ENCODE results near the gene CCDC195.

DNA sequence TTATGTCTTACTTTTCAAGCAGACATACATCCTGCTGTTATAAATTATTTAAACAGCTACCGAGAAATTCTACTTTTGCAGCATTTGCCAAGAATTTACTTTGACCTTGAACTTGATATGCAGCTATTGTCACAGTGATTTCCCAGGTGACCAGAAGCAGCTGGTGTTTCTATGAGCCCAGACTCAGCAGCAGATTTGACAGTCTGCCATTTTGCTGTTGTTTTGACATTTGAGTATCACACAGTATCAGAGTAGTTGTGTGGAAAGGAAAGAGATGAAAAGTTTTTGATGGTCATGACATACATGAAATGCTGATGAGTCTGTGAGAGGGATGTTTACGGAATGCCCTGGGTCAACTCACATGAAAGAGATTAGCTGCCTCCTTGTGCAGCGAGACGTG, 6.6 kb upstream of the CCDC195 start:
- TF ChIP-seq, protein P1, sequence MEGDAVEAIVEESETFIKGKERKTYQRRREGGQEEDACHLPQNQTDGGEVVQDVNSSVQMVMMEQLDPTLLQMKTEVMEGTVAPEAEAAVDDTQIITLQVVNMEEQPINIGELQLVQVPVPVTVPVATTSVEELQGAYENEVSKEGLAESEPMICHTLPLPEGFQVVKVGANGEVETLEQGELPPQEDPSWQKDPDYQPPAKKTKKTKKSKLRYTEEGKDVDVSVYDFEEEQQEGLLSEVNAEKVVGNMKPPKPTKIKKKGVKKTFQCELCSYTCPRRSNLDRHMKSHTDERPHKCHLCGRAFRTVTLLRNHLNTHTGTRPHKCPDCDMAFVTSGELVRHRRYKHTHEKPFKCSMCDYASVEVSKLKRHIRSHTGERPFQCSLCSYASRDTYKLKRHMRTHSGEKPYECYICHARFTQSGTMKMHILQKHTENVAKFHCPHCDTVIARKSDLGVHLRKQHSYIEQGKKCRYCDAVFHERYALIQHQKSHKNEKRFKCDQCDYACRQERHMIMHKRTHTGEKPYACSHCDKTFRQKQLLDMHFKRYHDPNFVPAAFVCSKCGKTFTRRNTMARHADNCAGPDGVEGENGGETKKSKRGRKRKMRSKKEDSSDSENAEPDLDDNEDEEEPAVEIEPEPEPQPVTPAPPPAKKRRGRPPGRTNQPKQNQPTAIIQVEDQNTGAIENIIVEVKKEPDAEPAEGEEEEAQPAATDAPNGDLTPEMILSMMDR (IDR thresholded peaks at IDR 0.05): no peak
- TF ChIP-seq POLR2A (IDR thresholded peaks at IDR 0.05): no peak

All from adrenal gland (tissue), 5 donors.